ENCODE results near the gene CACNA1C. TPM values are rescaled to one million over a fixed set of nuclear protein-coding genes. Genes with fewer than 3 reads are reported as not detected.

Gene CACNA1C
- total RNA-seq, 2 donors from 2014 or later = 0.84 to 10.2 TPM

DNA sequence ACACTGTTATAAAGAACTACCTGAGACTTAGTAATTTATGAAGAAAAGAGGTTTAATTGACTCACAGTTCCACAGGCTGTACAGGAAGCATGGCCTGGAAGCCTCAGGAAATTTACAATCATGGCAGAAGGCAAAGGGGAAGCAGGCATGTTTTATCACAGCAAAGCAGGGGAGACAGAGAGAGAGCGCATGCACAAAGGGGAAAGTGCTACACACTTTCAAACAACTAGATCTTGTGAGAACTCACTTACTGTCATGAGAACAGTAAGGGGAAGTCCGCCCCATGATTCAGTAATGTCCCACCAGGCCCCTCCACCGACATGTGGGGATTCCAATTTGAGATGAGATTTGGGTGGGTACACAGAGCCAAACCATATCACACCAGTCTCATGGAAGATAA, 313.9 kb downstream of the CACNA1C start:
- Histone ChIP-seq H3K9me3 (no peaks in the 10 kb centered on the region), H3K36me3 (no peaks in the 10 kb centered on the region), H3K4me1 (no peaks in the 10 kb centered on the region), H3K27ac (no peak overlapping the region), H3K4me3 (no peak overlapping the region), H3K27me3 (no peaks in the 10 kb centered on the region), H3K9ac (ENCODE audit: low read depth in 2 of 2, low read length in 2 of 2) (no peak overlapping the region)
- intact Hi-C loops (cut with DNase I) = no loop called here
- TF ChIP-seq, protein P1, sequence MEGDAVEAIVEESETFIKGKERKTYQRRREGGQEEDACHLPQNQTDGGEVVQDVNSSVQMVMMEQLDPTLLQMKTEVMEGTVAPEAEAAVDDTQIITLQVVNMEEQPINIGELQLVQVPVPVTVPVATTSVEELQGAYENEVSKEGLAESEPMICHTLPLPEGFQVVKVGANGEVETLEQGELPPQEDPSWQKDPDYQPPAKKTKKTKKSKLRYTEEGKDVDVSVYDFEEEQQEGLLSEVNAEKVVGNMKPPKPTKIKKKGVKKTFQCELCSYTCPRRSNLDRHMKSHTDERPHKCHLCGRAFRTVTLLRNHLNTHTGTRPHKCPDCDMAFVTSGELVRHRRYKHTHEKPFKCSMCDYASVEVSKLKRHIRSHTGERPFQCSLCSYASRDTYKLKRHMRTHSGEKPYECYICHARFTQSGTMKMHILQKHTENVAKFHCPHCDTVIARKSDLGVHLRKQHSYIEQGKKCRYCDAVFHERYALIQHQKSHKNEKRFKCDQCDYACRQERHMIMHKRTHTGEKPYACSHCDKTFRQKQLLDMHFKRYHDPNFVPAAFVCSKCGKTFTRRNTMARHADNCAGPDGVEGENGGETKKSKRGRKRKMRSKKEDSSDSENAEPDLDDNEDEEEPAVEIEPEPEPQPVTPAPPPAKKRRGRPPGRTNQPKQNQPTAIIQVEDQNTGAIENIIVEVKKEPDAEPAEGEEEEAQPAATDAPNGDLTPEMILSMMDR (IDR thresholded peaks at IDR 0.05) = no peak
- DNase-seq = no peak

DNA sequence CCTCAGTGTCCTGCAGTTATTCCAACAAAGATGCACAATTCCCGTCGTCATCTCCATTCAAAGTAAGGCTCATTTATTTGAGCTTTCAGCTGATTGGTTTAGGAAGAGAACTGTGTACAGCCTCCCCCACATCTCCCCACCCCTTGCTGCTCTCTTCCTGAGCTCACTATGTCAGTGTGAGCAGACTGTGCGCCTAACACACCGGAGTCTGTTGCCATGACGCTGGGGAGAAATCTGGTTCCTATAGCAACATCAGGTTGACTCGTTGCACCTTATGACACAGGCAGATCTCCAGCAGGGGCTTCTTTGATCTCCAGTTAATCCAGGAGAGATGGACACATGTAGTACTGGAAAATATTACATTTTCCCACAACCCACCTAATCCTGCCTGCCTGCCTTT, 319.4 kb downstream of the CACNA1C start:
- no peak overlapping the region for H3K27ac ChIP-seq
- no peak overlapping the region for H3K9ac ChIP-seq (ENCODE audit: low read depth in 2 of 2, low read length in 2 of 2)
- no peaks in the 10 kb centered on the region for H3K36me3 ChIP-seq
- TF ChIP-seq, protein P1 (IDR thresholded peaks at IDR 0.05) = no peak
- no peaks in the 10 kb centered on the region for H3K4me1 ChIP-seq
- H3K4me3 ChIP-seq = no peak overlapping the region
- H3K9me3 ChIP-seq = no peaks in the 10 kb centered on the region
- H3K27me3 ChIP-seq = no peaks in the 10 kb centered on the region
- intact Hi-C loops (cut with DNase I) = no loop called here
- no peak for DNase-seq

- no peaks in the 10 kb centered on the region for H3K9me3 ChIP-seq
- H3K4me3 ChIP-seq = no peak overlapping the region
- H3K9ac ChIP-seq (ENCODE audit: low read depth in 2 of 2, low read length in 2 of 2) = no peak overlapping the region
- no peaks in the 10 kb centered on the region for H3K27me3 ChIP-seq
- no peak overlapping the region for H3K27ac ChIP-seq
- TF ChIP-seq, protein P1 (IDR thresholded peaks at IDR 0.05) = no peak
- no peak for DNase-seq
- no peaks in the 10 kb centered on the region for H3K36me3 ChIP-seq
- intact Hi-C loops (cut with DNase I) = no loop called here
- H3K4me1 ChIP-seq = no peaks in the 10 kb centered on the region
Measured at GRCh38 chr12:2372735-2373134, 319.9 kb downstream of the CACNA1C start.

GRCh38 chr12:2373307-2373706, 320.5 kb downstream of the CACNA1C start:
- H3K27me3 ChIP-seq = no peaks in the 10 kb centered on the region
- H3K4me3 ChIP-seq = no peak overlapping the region
- DNase-seq = no peak
- TF ChIP-seq, protein P1 (IDR thresholded peaks at IDR 0.05) = no peak
- intact Hi-C loops (cut with DNase I) = no loop called here
- no peaks in the 10 kb centered on the region for H3K9me3 ChIP-seq
- no peaks in the 10 kb centered on the region for H3K4me1 ChIP-seq
- H3K9ac ChIP-seq (ENCODE audit: low read depth in 2 of 2, low read length in 2 of 2) = no peak overlapping the region
- no peaks in the 10 kb centered on the region for H3K36me3 ChIP-seq
- no peak overlapping the region for H3K27ac ChIP-seq

DNA sequence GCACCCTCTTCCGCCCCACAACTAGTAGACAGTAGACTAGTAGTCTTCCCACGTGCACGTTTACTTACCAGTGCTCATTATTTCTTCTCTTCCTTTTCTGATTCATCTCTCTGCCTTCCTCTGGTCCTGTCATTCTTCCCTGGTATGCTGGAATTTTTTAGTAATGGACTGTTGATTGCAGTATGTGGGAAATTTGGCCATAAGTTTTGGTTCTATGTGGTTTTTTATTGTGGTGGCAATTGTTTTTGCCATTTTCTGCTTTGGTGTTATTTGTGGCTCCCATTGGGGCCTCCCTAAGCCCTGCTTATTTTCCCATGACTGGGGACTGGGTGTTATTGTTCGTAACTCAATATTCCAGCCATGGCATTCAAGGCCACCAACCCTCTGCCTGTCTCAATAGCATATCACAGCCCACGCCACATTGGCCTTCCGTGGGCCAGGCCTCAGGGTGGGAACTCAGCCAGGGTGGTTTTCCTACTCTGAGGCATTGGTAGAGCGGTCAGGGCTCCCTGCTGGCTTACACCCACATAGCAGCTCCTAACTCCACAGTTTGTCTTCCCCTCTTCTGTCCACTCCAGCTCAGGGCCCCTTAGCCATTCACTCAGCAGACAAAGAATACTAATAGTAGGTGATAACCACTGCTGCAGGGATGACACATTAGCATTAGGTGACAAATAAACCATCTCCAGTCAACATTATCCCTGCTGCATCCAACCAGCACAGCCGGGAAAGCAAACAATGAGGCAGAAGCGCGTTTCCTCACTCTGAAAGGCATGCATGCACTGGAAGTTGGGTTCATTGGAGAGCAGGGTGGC, 321.5 kb downstream of the CACNA1C start:
- Histone ChIP-seq H3K4me3 (no peak overlapping the region), H3K9me3 (no peaks in the 10 kb centered on the region), H3K9ac (ENCODE audit: low read depth in 2 of 2, low read length in 2 of 2) (no peak overlapping the region), H3K36me3 (no peaks in the 10 kb centered on the region), H3K4me1 (no peaks in the 10 kb centered on the region), H3K27me3 (no peaks in the 10 kb centered on the region), H3K27ac (no peak overlapping the region)
- intact Hi-C loops (cut with DNase I) = no loop called here
- TF ChIP-seq, protein P1 (IDR thresholded peaks at IDR 0.05) = no peak
- DNase-seq = no peak
